VCaP (cell line): ENCODE measurements around the gene CBX2.

Experiments
- H3K27ac ChIP-seq: fragments of 450-650 bp; 2 replicates; pipeline ENCODE4 v1.5.1; 2017
- CTCF ChIP-seq: fragments of 450-650 bp; conservative IDR thresholded peaks from 2 replicates; pipeline ENCODE4 v1.5.1; 2017; ENCODE audit warnings: mild to moderate bottlenecking, moderate library complexity

Gene CBX2

GRCh38 chr17:79775632-79776031 is 2.3 kb upstream of the CBX2 start:
- peak overlapping the region; percentile 89; the same call in 1 of the 2 replicates for H3K27ac ChIP-seq
- TF ChIP-seq CTCF, result 0 out of 2 replicates have a peak, but pooled peaks have one; percentile 20

GRCh38 chr17:79776376-79777119 is 1.4 kb upstream of the CBX2 start:
- no peak for TF ChIP-seq CTCF
- H3K27ac ChIP-seq, result peak overlapping the region; percentile 89

GRCh38 chr17:79777120-79777893 is 641 bp upstream of the CBX2 start:
- TF ChIP-seq CTCF, result peak; percentile 17; the same call in 1 of the 2 replicates
- H3K27ac ChIP-seq, result peak overlapping the region; percentile 89

- no peak for TF ChIP-seq CTCF
- peak overlapping the region; percentile 89 for H3K27ac ChIP-seq
Observed at GRCh38 chr17:79778504-79779083, 646 bp downstream of the CBX2 start.

- H3K27ac ChIP-seq, result peak overlapping the region; percentile 89
Observed at GRCh38 chr17:79779084-79779529, 1.2 kb downstream of the CBX2 start.

GRCh38 chr17:79779661-79780365 is 1.9 kb downstream of the CBX2 start:
- no peak for TF ChIP-seq CTCF
- H3K27ac ChIP-seq, result peak overlapping the region; percentile 89

More at GRCh38 chr17:79779084-79779529, 1.2 kb downstream of the CBX2 start:
- no peak for TF ChIP-seq CTCF
